B cell (primary cell): ENCODE data around the gene GYS1. TPM values are rescaled to one million over a fixed set of nuclear protein-coding genes. Genes with fewer than 3 reads are reported as not detected.

Experiments used
- ATAC-seq: fragments of 200-7000 bp; cut with Tn5 transposase; one replicate; pipeline ENCODE4 v1.10.0; 2021; ENCODE audit warnings: low read depth, mild to moderate bottlenecking, moderate number of reproducible peaks, moderate library complexity
- CTCF ChIA-PET: fragments of 350-600 bp; sonication (Branson Sonifier 250); formaldehyde crosslinking; loops from one replicate; lab custom pipeline; 2021; ENCODE audit warnings: antibody characterized with exemption, inconsistent platforms; lab: Charles Lee
- POLR2A ChIA-PET: fragments of 350-600 bp; sonication (Branson Sonifier 250); formaldehyde crosslinking; loops from one replicate; lab custom pipeline; 2021; ENCODE audit warnings: antibody characterized with exemption; lab: Charles Lee
- DNase-seq: peaks from one replicate; pipeline ENCODE4 v3.0.0; 2013
- H2AFZ ChIP-seq: 2 replicates; pipeline ENCODE4 v1.6.1; 2012; ENCODE audit warnings: mild to moderate bottlenecking, low read depth, low read length; ENCODE audit not compliant: insufficient read depth, poor library complexity, severe bottlenecking
- H3K27ac ChIP-seq, 2 donors: 1 replicate in 1 of 2; 2 replicates in 1 of 2; pipeline ENCODE4 v1.5.1; 2012 to 2013; ENCODE audit warnings: low read length in 2 of 2, mild to moderate bottlenecking in 2 of 2, moderate library complexity in 1 of 2
- H3K27me3 ChIP-seq, 4 experiments: fragments of 200-600 bp in 1 of 4; sonication (generic) in 1 of 4; replicated peaks in 1 of 4; 1 replicate in 2 of 4; 2 replicates in 2 of 4; pipeline versions ENCODE4 v1.6.1 to v1.7.0; 2013 to 2016; ENCODE audit warnings: low read length in 3 of 4, mild to moderate bottlenecking in 2 of 4, mixed read lengths in 1 of 4, moderate library complexity in 1 of 4; ENCODE audit not compliant: insufficient read depth in 4 of 4, control insufficient read depth in 3 of 4; ENCODE audit errors: control extremely low read depth in 1 of 4
- H3K36me3 ChIP-seq, 2 experiments: replicated peaks in 1 of 2; 1 replicate in 1 of 2; 2 replicates in 1 of 2; pipeline versions ENCODE4 v1.6.1 to v1.7.1; 2013; ENCODE audit warnings: low read length in 1 of 2; ENCODE audit not compliant: insufficient read depth in 2 of 2, control insufficient read depth in 1 of 2; ENCODE audit errors: control extremely low read depth in 1 of 2, extremely low read depth in 1 of 2
- H3K4me1 ChIP-seq, 2 donors: fragments of 200-600 bp in 1 of 2; sonication (generic) in 1 of 2; 1 replicate in 1 of 2; 2 replicates in 1 of 2; pipeline versions ENCODE4 v1.5.1 to v1.6.1; 2013 to 2017; ENCODE audit warnings: low read length in 2 of 2; ENCODE audit not compliant: control insufficient read depth in 2 of 2, insufficient read depth in 2 of 2
- H3K4me2 ChIP-seq: replicated peaks from 2 replicates; pipeline ENCODE3; 2012; ENCODE audit warnings: mild to moderate bottlenecking, low read depth, low read length; ENCODE audit not compliant: poor library complexity, severe bottlenecking
- H3K4me3 ChIP-seq, 5 experiments: fragments of 200-600 bp in 1 of 5; sonication (generic) in 1 of 5; 1 replicate in 3 of 5; 2 replicates in 2 of 5; pipeline versions ENCODE4 v1.5.1 to v1.7.0; 2011 to 2016; ENCODE audit warnings: low read length in 4 of 5, mild to moderate bottlenecking in 4 of 5, low read depth in 2 of 5, control low read depth in 1 of 5, moderate library complexity in 1 of 5; ENCODE audit not compliant: insufficient read depth in 1 of 5; ENCODE audit errors: control extremely low read depth in 1 of 5, extremely low read depth in 1 of 5
- H3K79me2 ChIP-seq: fragments of 200-600 bp; sonication (generic); one replicate; pipeline ENCODE4 v1.6.0; 2016; ENCODE audit warnings: low read length; ENCODE audit not compliant: control insufficient read depth, insufficient read depth
- H3K9ac ChIP-seq: fragments of 200-600 bp; sonication (generic); 2 replicates; pipeline ENCODE4 v1.6.1; 2017; ENCODE audit warnings: mild to moderate bottlenecking, low read length, moderate library complexity
- H3K9me3 ChIP-seq, 3 donors: one replicate each; pipeline versions ENCODE4 v1.6.1 to v1.7.1; 2013; ENCODE audit warnings: low read length in 2 of 3; ENCODE audit not compliant: control insufficient read depth in 2 of 3, insufficient read depth in 1 of 3; ENCODE audit errors: control extremely low read depth in 1 of 3
- H4K20me1 ChIP-seq: 2 replicates; pipeline ENCODE4 v1.6.0; 2012; ENCODE audit warnings: mild to moderate bottlenecking, low read length; ENCODE audit not compliant: insufficient read depth, control insufficient read depth, poor library complexity, severe bottlenecking
- H3K27ac Mint-ChIP-seq: one replicate; pipeline ENCODE4 v1.8.0; 2021; ENCODE audit warnings: mixed read lengths
- H3K27me3 Mint-ChIP-seq: one replicate; pipeline ENCODE4 v1.8.0; 2021; ENCODE audit warnings: mixed read lengths
- H3K4me1 Mint-ChIP-seq: one replicate; pipeline ENCODE4 v1.8.0; 2021; ENCODE audit warnings: mixed read lengths
- H3K4me3 Mint-ChIP-seq: one replicate; pipeline ENCODE4 v1.8.0; 2021; ENCODE audit warnings: mixed read lengths
- H3K9me3 Mint-ChIP-seq: one replicate; pipeline ENCODE4 v1.8.0; 2022; ENCODE audit warnings: mixed read lengths; ENCODE audit not compliant: insufficient read depth
- CTCF ChIP-seq: fragments of 200-600 bp; IDR thresholded peaks from one replicate; pipeline ENCODE4 v1.8.0; 2022; ENCODE audit warnings: antibody characterized with exemption, mild to moderate bottlenecking
- EZH2 ChIP-seq: IDR thresholded peaks from 2 replicates; pipeline ENCODE4 v1.6.1; 2012; ENCODE audit warnings: borderline replicate concordance, low read depth, mild to moderate bottlenecking, moderate library complexity, low read length; ENCODE audit not compliant: insufficient read depth, poor library complexity, severe bottlenecking
- WGBS: methylation state at CpG from one replicate; pipeline ENCODE4 v1.1.5; 2013; ENCODE audit warnings: missing lambda C conversion rate; ENCODE audit not compliant: insufficient coverage; 5-methylcytosine and 5-hydroxymethylcytosine counted together
- intact Hi-C: fragments of 100-400 bp; cut with micrococcal nuclease; formaldehyde crosslinking; loops from one replicate; pipeline ENCODE4 v1.10.0; 2022
- polyA plus RNA-seq: library from polyadenylated mRNA; depleted of rRNA; stranded (reverse); fragments of >200 nt; gene quantifications from 2 replicates; pipeline ENCODE4 v1.2.3, GENCODE V29; 2012
- total RNA-seq, 2 donors: library from RNA; stranded (reverse); fragments of 120-200 nt in 1 of 2; gene quantifications; 1 replicate in 1 of 2; 2 replicates in 1 of 2; pipeline versions ENCODE4 v1.2.3 to v1.2.4, GENCODE V29; 2013 to 2022

Gene GYS1
- total and polyA plus RNA-seq, 2 donors (not counting 1 experiment from before 2014, with no cell fraction given), result 28.9 to 62.7 TPM

GRCh38 chr19:48969276-48970138 lies 23.6 kb downstream of the GYS1 start:
- 97% methylated on average over 41 of the region's 45 CpGs for WGBS
- H3K27me3 ChIP-seq, result no peaks in the 10 kb centered on the region
- peak overlapping the region; percentile 41 for H3K27ac Mint-ChIP-seq
- CTCF ChIA-PET, result interaction anchor here (0.6 to 5.0 kb wide), 14 partner anchors 7 to 194 kb away, joined by 3 to 70 read pairs (median 13); partner anchors contain the start of genes BAX, DHDH, GYS1 and HSD17B14
- intact Hi-C loops, result no loop called here
- peaks cover 1 to 54% of the 10 kb centered on the region in 2 experiments for H3K36me3 ChIP-seq
- H2AFZ ChIP-seq, result no peak overlapping the region
- no peak for ATAC-seq
- POLR2A ChIA-PET, result interaction anchor here (0.6 kb wide), 1 partner anchor 17 kb away, joined by 4 read pairs; no protein-coding TSS in a partner anchor
- no peak overlapping the region for H3K4me3 Mint-ChIP-seq
- no peaks in the 10 kb centered on the region for H3K9me3 Mint-ChIP-seq
- H4K20me1 ChIP-seq, result peaks cover 22% of the 10 kb centered on the region
- H3K27ac ChIP-seq, result no peak overlapping the region
- TF ChIP-seq EZH2, result no peak
- TF ChIP-seq CTCF, result no peak
- peaks cover 45% of the 10 kb centered on the region for H3K4me1 Mint-ChIP-seq
- peaks cover 0 to 5% (median 0%) of the 10 kb centered on the region in 3 donors for H3K9me3 ChIP-seq
- peaks cover 18% of the 10 kb centered on the region for H3K79me2 ChIP-seq
- peaks cover 14 to 34% of the 10 kb centered on the region in 2 donors for H3K4me1 ChIP-seq
- no peak overlapping the region for H3K9ac ChIP-seq
- no peaks in the 10 kb centered on the region for H3K27me3 Mint-ChIP-seq
- no peak overlapping the region for H3K4me3 ChIP-seq
- DNase-seq, result no peak
- H3K4me2 ChIP-seq, result no peak overlapping the region

DNA sequence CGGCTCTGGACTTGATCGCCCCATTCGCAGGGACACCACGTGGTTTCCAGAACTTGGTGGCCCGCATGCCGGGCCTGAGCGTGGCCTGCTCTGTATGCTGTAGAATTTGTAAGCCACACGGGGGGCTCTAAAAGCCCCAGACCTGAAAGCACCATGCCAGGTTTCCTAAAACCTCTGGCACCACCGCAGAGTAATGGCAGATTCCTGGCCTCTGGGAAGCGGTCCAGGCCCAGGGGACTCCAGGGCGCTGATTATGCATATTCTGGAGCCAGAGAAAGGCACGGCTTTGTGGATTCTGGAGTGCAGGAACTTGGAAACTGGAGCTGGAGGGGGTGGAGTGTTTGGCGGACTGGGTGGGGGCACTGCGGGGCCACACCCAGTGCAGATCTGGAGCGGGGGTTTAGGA lies 24.3 kb downstream of the GYS1 start:
- no peaks in the 10 kb centered on the region for H3K27me3 ChIP-seq
- peaks cover 23% of the 10 kb centered on the region for H3K79me2 ChIP-seq
- no peak overlapping the region for H2AFZ ChIP-seq
- H3K27me3 Mint-ChIP-seq, result no peaks in the 10 kb centered on the region
- ChIA-PET POLR2A (no interaction called here), CTCF (interaction anchor here (0.8 to 4.1 kb wide), 5 partner anchors 25 to 180 kb away, joined by 4 to 64 read pairs (median 29); partner anchors contain the start of genes GYS1, HSD17B14 and RUVBL2)
- no peaks in the 10 kb centered on the region for H3K9me3 Mint-ChIP-seq
- H3K4me3 Mint-ChIP-seq, result no peak overlapping the region
- ATAC-seq, result no peak
- WGBS, result over 99% methylated on average over 15 of the region's 15 CpGs
- H3K4me2 ChIP-seq, result no peak overlapping the region
- H3K36me3 ChIP-seq, result peaks cover 1 to 47% of the 10 kb centered on the region in 2 experiments
- intact Hi-C loops, result no loop called here
- peaks cover 22% of the 10 kb centered on the region for H4K20me1 ChIP-seq
- H3K27ac ChIP-seq, result no peak overlapping the region
- H3K4me1 ChIP-seq, result peaks cover 21 to 41% of the 10 kb centered on the region in 2 donors
- H3K9me3 ChIP-seq, result peaks cover 0 to 5% (median 0%) of the 10 kb centered on the region in 3 donors
- peaks cover 52% of the 10 kb centered on the region for H3K4me1 Mint-ChIP-seq
- no peak overlapping the region for H3K4me3 ChIP-seq
- H3K27ac Mint-ChIP-seq, result peak overlapping the region; percentile 20
- TF ChIP-seq EZH2 (no peak), CTCF (no peak)
- no peak overlapping the region for H3K9ac ChIP-seq
- no peak for DNase-seq
